ENCODE data around the gene SLC22A1. TPM values are rescaled to one million over a fixed set of nuclear protein-coding genes. Genes with fewer than 3 reads are reported as not detected.
"Not testable (repeated sequence)": the region's sequence is repeated elsewhere in the genome, so short reads cannot be mapped to it uniquely, and the experiment has no call there.

The SLC22A1 gene
- total and polyA plus RNA-seq, 11 donors, result 0.10 to 1.4 (median 0.32) TPM; not detected in 4

DNA sequence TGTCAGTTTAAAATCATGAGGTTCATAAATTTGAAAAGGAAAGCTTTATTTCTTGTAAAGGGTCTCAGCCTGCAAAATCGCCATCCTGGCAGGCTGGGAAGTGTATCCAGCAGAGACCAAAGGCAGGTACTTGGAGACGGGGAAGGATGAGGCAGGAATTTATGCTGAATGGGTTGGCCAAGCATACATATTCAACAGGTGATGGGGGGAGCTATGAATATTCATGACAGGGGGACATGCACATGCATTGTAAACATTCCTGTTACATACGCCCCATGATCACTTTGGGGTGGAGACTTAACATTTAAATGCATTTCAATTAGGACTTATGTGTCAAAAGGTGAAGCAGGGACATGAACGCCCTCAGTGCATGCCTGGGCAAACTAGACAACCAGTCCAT is 9.8 kb upstream of the SLC22A1 start:
- no peak overlapping the region for H3K4me3 ChIP-seq
- peaks cover 0 to 25% (median 3%) of the 10 kb centered on the region in 9 donors for H3K36me3 ChIP-seq
- ATAC-seq (no peak), DNase-seq (no peak)
- TF ChIP-seq, protein P1, sequence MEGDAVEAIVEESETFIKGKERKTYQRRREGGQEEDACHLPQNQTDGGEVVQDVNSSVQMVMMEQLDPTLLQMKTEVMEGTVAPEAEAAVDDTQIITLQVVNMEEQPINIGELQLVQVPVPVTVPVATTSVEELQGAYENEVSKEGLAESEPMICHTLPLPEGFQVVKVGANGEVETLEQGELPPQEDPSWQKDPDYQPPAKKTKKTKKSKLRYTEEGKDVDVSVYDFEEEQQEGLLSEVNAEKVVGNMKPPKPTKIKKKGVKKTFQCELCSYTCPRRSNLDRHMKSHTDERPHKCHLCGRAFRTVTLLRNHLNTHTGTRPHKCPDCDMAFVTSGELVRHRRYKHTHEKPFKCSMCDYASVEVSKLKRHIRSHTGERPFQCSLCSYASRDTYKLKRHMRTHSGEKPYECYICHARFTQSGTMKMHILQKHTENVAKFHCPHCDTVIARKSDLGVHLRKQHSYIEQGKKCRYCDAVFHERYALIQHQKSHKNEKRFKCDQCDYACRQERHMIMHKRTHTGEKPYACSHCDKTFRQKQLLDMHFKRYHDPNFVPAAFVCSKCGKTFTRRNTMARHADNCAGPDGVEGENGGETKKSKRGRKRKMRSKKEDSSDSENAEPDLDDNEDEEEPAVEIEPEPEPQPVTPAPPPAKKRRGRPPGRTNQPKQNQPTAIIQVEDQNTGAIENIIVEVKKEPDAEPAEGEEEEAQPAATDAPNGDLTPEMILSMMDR (IDR thresholded peaks at IDR 0.05), result no peak
- no peak for TF ChIP-seq POLR2A (IDR thresholded peaks at IDR 0.05)
- peaks cover 0 to 5% (median 0%) of the 10 kb centered on the region in 12 donors for H3K4me1 ChIP-seq
- H3K27ac ChIP-seq, result no peak overlapping the region
- WGBS, 4 donors, result 88 to 94% (median 91%) methylated on average over 4 of the region's 4 CpGs
- intact Hi-C loops (cut with DNase I), result no loop called here
- no peaks in the 10 kb centered on the region for H3K27me3 ChIP-seq
- no peaks in the 10 kb centered on the region for H3K9me3 ChIP-seq

GRCh38 chr6:160112628-160113299 is 8.9 kb upstream of the SLC22A1 start:
- no peak for TF ChIP-seq POLR2A (IDR thresholded peaks at IDR 0.05)
- TF ChIP-seq, protein P1 (IDR thresholded peaks at IDR 0.05), result no peak
- Histone ChIP-seq H3K36me3 (peaks cover 0 to 15% (median 2%) of the 10 kb centered on the region in 9 donors), H3K9me3 (peaks cover 0 to under 1% (median 0%) of the 10 kb centered on the region in 12 donors), H3K27ac (no peak overlapping the region), H3K4me3 (no peak overlapping the region), H3K4me1 (peaks cover 0 to 5% (median 0%) of the 10 kb centered on the region in 12 donors), H3K27me3 (no peaks in the 10 kb centered on the region)
- no peak for ATAC-seq
- intact Hi-C loops (cut with DNase I), result no loop called here
- WGBS, 4 donors, result 95 to 97% (median 96%) methylated on average over 6 of the region's 6 CpGs
- no peak for DNase-seq

- WGBS, 4 donors, result 95 to 98% (median 97%) methylated on average over 18 to 29 of the region's 29 CpGs
- H3K36me3 ChIP-seq; H3K4me3 ChIP-seq; H3K4me1 ChIP-seq; H3K27ac ChIP-seq; ATAC-seq; DNase-seq; intact Hi-C loops (cut with DNase I); H3K9me3 ChIP-seq; H3K27me3 ChIP-seq: not testable (repeated sequence)
Measured at GRCh38 chr6:160114536-160114935, 7.1 kb upstream of the SLC22A1 start.

DNA sequence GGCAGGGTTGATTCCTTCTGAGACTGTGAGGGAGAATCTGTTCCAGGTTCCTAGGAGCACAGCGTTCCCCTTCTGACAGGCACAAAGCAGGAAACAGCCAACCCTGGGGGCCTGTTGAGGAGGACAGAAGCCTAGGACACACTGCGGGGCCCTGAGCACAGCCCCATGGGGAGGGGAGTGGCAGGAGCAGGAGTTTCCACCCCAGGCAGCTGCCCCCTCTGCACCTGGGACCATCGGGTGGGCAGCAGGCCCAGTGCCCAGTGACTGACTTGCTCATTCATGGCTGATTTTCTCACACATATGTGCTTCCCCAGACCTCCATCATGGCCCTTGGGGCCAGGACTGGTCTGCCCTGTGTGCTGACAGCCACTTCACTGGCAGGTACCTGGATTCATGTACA is 6.2 kb upstream of the SLC22A1 start:
- Histone ChIP-seq H3K4me3 (no peak overlapping the region), H3K27me3 (no peaks in the 10 kb centered on the region), H3K36me3 (peaks cover 0 to 7% (median 0%) of the 10 kb centered on the region in 9 donors), H3K9me3 (peaks cover 0 to 5% (median 0%) of the 10 kb centered on the region in 12 donors), H3K27ac (no peak overlapping the region), H3K4me1 (no peaks in the 10 kb centered on the region)
- TF ChIP-seq POLR2A (IDR thresholded peaks at IDR 0.05), result no peak
- intact Hi-C loops (cut with DNase I), result no loop called here
- no peak for ATAC-seq
- WGBS, 4 donors, result 90 to 100% (median 95%) methylated on average over 2 to 3 of the region's 3 CpGs
- no peak for DNase-seq

GRCh38 chr6:160116411-160116810 is 5.2 kb upstream of the SLC22A1 start:
- ATAC-seq (peak in 1 of 4 donors; percentile 33), DNase-seq (no peak)
- intact Hi-C loops (cut with DNase I), result no loop called here
- H3K27me3 ChIP-seq, result no peaks in the 10 kb centered on the region
- no peak for TF ChIP-seq POLR2A (IDR thresholded peaks at IDR 0.05)
- TF ChIP-seq, protein P1 (IDR thresholded peaks at IDR 0.05), result no peak
- no peak overlapping the region for H3K4me3 ChIP-seq
- WGBS, 4 donors, result 99 to 100% (median 100%) methylated on average over 2 of the region's 2 CpGs; no CpG with 5 or more reads in 1 of the 4 donors
- H3K27ac ChIP-seq, result no peak overlapping the region
- H3K9me3 ChIP-seq, result peaks cover 0 to 5% (median 0%) of the 10 kb centered on the region in 12 donors
- H3K4me1 ChIP-seq, result no peaks in the 10 kb centered on the region
- H3K36me3 ChIP-seq, result peaks cover 0 to 4% (median 0%) of the 10 kb centered on the region in 9 donors
